Islet precursor cell (in vitro differentiated cells): ENCODE measurements around the gene LCLAT1.
A peak's percentile ranks its signal among the peaks of the same experiment; 100 is the strongest.

Experiments used
- DNase-seq: peaks from one replicate; pipeline ENCODE4 v3.0.0-alpha.2; 2018

Gene LCLAT1

DNA sequence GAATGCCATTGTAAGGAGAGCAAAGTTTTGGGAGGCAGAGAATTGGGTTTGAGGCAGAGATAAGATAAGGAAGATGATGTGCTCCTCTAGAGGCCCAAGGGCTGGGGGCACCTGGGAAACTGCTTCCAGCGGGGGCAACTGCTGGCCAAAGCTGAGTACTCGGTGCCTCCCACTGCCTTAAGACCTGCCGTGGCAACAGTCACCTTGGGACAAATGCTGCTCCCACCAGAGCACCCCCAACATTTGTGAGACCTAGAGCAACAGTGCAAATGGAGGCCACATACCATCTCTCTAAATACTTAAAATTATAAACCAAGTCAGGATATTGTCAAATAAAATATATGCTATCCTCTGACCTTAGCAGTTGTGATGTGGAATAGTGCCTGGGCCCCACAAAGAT lies 233.1 kb downstream of the LCLAT1 start:
- DNase-seq = no peak

- no peak for DNase-seq
Measured at GRCh38 chr2:30681022-30681421, 234.0 kb downstream of the LCLAT1 start.

DNA sequence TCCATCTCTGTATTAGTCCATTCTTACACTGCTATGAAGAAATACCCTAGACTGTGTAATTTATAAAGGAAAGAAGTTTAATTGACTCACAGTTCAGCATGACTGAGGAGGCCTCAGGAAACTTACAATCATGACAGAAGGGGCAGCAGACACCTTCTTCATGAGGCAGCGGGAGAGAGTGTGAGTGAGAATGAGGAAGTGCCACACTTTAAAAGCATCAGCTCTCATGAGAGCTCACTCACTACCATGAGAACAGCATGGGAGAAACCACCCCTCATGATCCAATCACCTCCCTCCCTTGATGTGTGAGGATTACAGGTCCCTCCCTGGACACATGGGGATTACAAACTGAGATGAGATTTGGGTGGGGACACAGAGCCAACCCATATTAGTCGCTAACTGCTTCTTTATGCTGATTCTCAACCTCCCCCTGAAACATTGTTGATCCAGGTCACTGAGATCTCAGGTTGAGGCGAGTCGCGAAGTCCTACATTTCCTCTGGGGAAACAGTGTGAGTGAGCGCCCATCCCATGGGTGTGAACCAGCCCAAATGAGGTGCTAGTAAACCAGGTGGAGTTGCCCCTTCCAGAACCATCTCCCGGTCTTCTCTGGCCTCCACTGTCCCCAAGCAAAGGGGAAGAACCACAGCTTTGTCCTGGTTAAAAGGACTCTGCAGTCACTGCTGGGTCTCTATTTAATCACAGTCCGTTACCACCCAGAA lies 236.3 kb downstream of the LCLAT1 start:
- no peak for DNase-seq

- no peak for DNase-seq
Measured at GRCh38 chr2:30684026-30684425, 237.0 kb downstream of the LCLAT1 start.

GRCh38 chr2:30684516-30684915 lies 237.5 kb downstream of the LCLAT1 start:
- DNase-seq = no peak

- no peak for DNase-seq
Measured at GRCh38 chr2:30684996-30685395, 237.9 kb downstream of the LCLAT1 start.

DNA sequence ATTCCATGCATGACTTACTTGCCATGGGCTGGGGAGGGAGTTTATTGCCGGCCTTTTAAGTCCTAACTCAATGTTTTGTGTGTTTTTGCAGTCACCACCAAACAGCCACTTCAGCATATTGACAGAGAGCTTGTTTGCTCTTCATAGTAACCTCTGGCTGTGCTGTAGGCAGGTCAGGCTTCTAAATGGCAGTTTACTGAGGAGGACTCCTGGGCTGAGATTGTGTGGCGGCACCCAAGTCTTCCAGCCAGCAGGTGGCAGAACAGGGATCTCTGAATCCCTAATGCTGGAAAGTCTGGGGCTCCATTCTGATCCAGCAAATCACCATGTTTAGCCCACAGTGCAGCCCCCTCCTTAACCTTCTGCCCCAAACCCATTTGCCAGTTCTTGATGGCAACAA lies 239.0 kb downstream of the LCLAT1 start:
- DNase-seq = no peak

- no peak for DNase-seq
Measured at GRCh38 chr2:30686669-30687068, 239.6 kb downstream of the LCLAT1 start.

DNA sequence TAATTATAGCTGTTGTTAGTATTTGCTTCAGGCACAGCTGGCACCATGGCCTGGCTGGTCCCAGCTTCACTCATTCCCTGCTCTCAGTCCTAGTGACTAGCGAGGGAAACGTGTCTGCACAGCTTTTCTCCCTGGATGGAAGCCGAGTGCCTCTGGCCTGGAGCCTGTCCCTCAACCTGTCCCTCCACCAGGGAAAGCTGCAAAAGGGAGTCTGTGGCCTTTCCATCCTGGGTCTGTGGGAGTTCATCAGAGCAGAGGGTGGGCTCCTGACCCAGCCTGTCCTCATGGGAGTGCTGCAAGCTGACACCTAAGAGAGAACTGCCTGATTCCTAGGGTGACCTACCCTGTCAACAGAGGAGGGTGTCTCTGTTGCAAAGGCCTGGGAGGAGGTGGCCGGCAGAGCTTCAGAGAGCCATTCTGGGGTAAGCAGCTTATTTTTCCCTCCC lies 241.9 kb downstream of the LCLAT1 start:
- peak; percentile 84 for DNase-seq

- no peak for DNase-seq
Measured at GRCh38 chr2:30689496-30690125, 242.6 kb downstream of the LCLAT1 start.

- DNase-seq = no peak
Measured at GRCh38 chr2:30690126-30690561, 243.1 kb downstream of the LCLAT1 start.

DNA sequence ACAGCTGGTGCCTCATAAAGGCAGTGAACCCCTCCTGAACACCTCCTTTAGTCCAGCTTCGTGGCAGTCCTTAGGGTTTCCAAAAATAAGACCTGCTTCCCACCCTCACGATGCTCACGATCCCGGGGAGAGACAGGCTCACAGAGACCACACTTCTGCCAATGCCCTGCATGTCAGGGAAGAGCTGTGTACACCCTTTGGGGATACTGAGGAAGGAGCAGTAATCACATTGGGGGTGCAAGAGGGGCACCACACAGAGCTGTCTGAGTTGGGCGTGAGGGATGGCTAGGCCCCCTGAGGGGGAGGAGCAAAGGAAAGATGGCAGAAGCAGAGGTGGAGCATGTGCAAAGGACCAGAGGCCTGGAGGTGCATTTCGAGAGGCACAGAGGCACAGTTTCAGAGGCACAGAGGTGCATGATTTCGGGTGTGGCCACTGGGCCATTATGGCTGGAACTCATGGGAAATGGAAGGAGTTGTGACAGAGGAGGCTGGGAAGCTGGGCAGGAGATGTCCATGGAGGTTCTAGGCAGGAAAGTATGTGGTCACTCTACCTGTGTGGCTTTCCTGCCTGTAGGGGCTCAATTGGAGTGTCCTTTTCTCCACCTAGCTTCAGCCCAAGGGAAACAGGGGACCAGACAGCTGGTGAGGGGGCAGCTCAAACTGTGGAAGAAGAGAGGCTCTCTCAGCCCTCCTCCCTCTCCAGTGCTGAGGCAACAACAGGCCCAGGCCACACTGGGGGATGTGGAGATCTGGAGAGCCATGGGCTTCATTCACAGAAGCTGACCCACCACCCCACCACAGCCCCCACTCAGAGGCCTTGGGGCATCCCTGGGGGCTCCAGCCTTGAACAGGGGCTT lies 244.3 kb downstream of the LCLAT1 start:
- DNase-seq = no peak

GRCh38 chr2:30691948-30692828 lies 245.1 kb downstream of the LCLAT1 start:
- DNase-seq = no peak

DNA sequence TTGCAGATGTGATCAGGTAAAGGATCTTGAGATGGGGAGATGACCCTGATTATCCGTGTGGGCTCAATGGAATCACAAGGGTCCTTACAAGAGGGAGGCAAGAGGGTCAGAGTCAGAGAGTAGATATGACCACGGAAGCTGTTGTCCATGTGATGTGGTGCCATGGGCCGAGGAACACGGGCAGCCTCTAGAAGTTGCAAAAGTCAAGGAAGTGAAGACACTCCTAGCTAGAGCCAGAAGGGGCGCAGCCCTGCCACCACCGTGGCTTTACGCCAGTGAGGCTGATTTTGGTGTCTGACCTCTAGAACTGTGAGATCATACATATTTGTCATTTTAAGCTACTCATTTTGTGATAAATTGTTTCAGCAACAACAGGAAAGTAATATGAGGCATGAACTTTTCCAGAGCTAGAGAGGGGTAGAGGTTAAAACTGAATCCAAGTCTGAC lies 245.8 kb downstream of the LCLAT1 start:
- DNase-seq = no peak
